ENCODE measurements around the gene TUBE1. TPM values are rescaled to one million over a fixed set of nuclear protein-coding genes. Genes with fewer than 3 reads are reported as not detected.

Gene TUBE1
- polyA plus RNA-seq, 2 of the 4 experiments (the other 2 are of a cell fraction): 6.8 to 32.5 TPM

- Histone ChIP-seq H3K9me3 (no peaks in the 10 kb centered on the region), H3K4me2 (no peak overlapping the region), H3K4me3 (no peak overlapping the region), H3K27ac (no peak overlapping the region), H3K4me1 (no peaks in the 10 kb centered on the region)
- CTCF ChIA-PET: no interaction called here
- DNase-seq (ENCODE audit: low read depth in 1 of 2, low spot score in 1 of 2): no peak
- WGBS (ENCODE audit: missing lambda C conversion rate): 77% methylated on average over 1 of the region's 1 CpG
- no peak for FAIRE-seq
- POLR2A ChIA-PET: no interaction called here
- no peak for TF ChIP-seq JUNB (IDR thresholded peaks at IDR 0.05)
- TF ChIP-seq ATOH8 (CRISPR knock-in tag; IDR thresholded peaks at IDR 0.05; ENCODE audit: low read depth): no peak
- TF ChIP-seq, protein P1, sequence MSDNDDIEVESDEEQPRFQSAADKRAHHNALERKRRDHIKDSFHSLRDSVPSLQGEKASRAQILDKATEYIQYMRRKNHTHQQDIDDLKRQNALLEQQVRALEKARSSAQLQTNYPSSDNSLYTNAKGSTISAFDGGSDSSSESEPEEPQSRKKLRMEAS (IDR thresholded peaks at IDR 0.05): no peak
- no peak for TF ChIP-seq POLR2AphosphoS2 (conservative IDR thresholded peaks at IDR 0.05; ENCODE audit: low read length)
- TF ChIP-seq ZFP36 (IDR thresholded peaks at IDR 0.05; ENCODE audit: borderline replicate concordance, partially characterized antibody): no peak
- TF ChIP-seq RAD21 (conservative IDR thresholded peaks at IDR 0.05 in 1 of 2, IDR thresholded peaks at IDR 0.05 in 1 of 2): no peak
- TF ChIP-seq, protein P2, sequence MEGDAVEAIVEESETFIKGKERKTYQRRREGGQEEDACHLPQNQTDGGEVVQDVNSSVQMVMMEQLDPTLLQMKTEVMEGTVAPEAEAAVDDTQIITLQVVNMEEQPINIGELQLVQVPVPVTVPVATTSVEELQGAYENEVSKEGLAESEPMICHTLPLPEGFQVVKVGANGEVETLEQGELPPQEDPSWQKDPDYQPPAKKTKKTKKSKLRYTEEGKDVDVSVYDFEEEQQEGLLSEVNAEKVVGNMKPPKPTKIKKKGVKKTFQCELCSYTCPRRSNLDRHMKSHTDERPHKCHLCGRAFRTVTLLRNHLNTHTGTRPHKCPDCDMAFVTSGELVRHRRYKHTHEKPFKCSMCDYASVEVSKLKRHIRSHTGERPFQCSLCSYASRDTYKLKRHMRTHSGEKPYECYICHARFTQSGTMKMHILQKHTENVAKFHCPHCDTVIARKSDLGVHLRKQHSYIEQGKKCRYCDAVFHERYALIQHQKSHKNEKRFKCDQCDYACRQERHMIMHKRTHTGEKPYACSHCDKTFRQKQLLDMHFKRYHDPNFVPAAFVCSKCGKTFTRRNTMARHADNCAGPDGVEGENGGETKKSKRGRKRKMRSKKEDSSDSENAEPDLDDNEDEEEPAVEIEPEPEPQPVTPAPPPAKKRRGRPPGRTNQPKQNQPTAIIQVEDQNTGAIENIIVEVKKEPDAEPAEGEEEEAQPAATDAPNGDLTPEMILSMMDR (IDR thresholded peaks at IDR 0.05): no peak
- no peak for TF ChIP-seq CBX2 (IDR thresholded peaks at IDR 0.05; ENCODE audit: borderline replicate concordance, low read depth)
- no peak for TF ChIP-seq REST (IDR thresholded peaks at IDR 0.05)
- TF ChIP-seq RARB (CRISPR knock-in tag; IDR thresholded peaks at IDR 0.05): no peak
- no peak for TF ChIP-seq MAZ (IDR thresholded peaks at IDR 0.05; ENCODE audit: borderline replicate concordance, low read depth, low read length)
- no peak for TF ChIP-seq SREBF2 (IDR thresholded peaks at IDR 0.05)
- no peak for TF ChIP-seq CHD2 (IDR thresholded peaks at IDR 0.05; ENCODE audit: low read length, partially characterized antibody)
- no peak for TF ChIP-seq NFE2L2 (conservative IDR thresholded peaks at IDR 0.05; ENCODE audit: low read length)
- no peak for TF ChIP-seq PHF8 (IDR thresholded peaks at IDR 0.05; ENCODE audit: borderline replicate concordance, low read depth)
- no peak for TF ChIP-seq HEYL (CRISPR knock-in tag; IDR thresholded peaks at IDR 0.05)
- no peak for TF ChIP-seq CHD4 (IDR thresholded peaks at IDR 0.05; ENCODE audit: borderline replicate concordance)
- TF ChIP-seq, protein P3, sequence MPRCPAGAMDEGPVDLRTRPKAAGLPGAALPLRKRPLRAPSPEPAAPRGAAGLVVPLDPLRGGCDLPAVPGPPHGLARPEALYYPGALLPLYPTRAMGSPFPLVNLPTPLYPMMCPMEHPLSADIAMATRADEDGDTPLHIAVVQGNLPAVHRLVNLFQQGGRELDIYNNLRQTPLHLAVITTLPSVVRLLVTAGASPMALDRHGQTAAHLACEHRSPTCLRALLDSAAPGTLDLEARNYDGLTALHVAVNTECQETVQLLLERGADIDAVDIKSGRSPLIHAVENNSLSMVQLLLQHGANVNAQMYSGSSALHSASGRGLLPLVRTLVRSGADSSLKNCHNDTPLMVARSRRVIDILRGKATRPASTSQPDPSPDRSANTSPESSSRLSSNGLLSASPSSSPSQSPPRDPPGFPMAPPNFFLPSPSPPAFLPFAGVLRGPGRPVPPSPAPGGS (IDR thresholded peaks at IDR 0.05): no peak
- ATAC-seq: no peak
These were observed 36.7 kb upstream of the TUBE1 start for GRCh38 chr6:112123982-112124381.

DNA sequence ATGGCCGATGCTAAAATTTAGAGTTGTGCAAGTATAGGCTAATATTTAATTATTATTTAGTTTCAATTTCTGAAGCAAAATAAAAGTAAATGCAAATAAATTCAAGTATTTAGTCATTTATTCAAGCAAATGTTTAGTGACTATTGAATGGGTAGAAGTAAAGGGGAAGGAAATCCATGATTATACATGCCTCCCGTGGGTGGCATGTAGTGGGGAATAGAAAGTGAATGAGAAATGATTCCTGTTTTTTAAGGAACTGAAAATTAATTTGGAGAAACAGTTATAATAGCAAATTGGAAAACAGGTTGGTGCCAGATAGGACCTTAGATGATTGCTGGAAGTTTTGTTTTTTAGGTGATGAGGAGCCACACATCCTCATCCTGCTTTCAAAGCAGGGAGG lies 35.5 kb upstream of the TUBE1 start:
- DNase-seq (ENCODE audit: low read depth in 1 of 2, low spot score in 1 of 2): no peak
- POLR2A ChIA-PET: no interaction called here
- FAIRE-seq: no peak
- Histone ChIP-seq H3K4me3 (no peak overlapping the region), H3K4me1 (no peaks in the 10 kb centered on the region), H3K27ac (no peak overlapping the region), H3K9me3 (no peaks in the 10 kb centered on the region), H3K4me2 (no peak overlapping the region)
- TF ChIP-seq CBX8 (IDR thresholded peaks at IDR 0.05): no peak
- TF ChIP-seq, protein P3 (IDR thresholded peaks at IDR 0.05): no peak
- TF ChIP-seq NR3C1 (IDR thresholded peaks at IDR 0.05): no peak
- TF ChIP-seq, protein P4, sequence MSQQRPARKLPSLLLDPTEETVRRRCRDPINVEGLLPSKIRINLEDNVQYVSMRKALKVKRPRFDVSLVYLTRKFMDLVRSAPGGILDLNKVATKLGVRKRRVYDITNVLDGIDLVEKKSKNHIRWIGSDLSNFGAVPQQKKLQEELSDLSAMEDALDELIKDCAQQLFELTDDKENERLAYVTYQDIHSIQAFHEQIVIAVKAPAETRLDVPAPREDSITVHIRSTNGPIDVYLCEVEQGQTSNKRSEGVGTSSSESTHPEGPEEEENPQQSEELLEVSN (IDR thresholded peaks at IDR 0.05; ENCODE audit: borderline replicate concordance, low read depth): no peak
- no peak for TF ChIP-seq SREBF2 (IDR thresholded peaks at IDR 0.05)
- no peak for TF ChIP-seq POLR2AphosphoS2 (conservative IDR thresholded peaks at IDR 0.05; ENCODE audit: low read length)
- TF ChIP-seq FOSB (CRISPR knock-in tag; IDR thresholded peaks at IDR 0.05): no peak
- TF ChIP-seq CHD2 (IDR thresholded peaks at IDR 0.05; ENCODE audit: low read length, partially characterized antibody): no peak
- TF ChIP-seq, protein P5, sequence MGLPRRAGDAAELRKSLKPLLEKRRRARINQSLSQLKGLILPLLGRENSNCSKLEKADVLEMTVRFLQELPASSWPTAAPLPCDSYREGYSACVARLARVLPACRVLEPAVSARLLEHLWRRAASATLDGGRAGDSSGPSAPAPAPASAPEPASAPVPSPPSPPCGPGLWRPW (IDR thresholded peaks at IDR 0.05): no peak
- TF ChIP-seq HDAC2 (IDR thresholded peaks at IDR 0.05): no peak
- no peak for TF ChIP-seq ESRRA (IDR thresholded peaks at IDR 0.05; ENCODE audit: borderline replicate concordance, low read length)
- no peak for TF ChIP-seq MYC (IDR thresholded peaks at IDR 0.05; ENCODE audit: borderline replicate concordance, low read length)
- TF ChIP-seq HEYL (CRISPR knock-in tag; IDR thresholded peaks at IDR 0.05): no peak
- no peak for TF ChIP-seq NPAS2 (CRISPR knock-in tag; IDR thresholded peaks at IDR 0.05; ENCODE audit: borderline replicate concordance)
- no peak for TF ChIP-seq CHD4 (IDR thresholded peaks at IDR 0.05; ENCODE audit: borderline replicate concordance)
- no peak for TF ChIP-seq MAZ (IDR thresholded peaks at IDR 0.05; ENCODE audit: borderline replicate concordance, low read depth, low read length)
- no peak for TF ChIP-seq ZSCAN20 (CRISPR knock-in tag; IDR thresholded peaks at IDR 0.05)
- CTCF ChIA-PET: no interaction called here
- WGBS (ENCODE audit: missing lambda C conversion rate): 69% methylated on average over 2 of the region's 2 CpGs
- ATAC-seq: no peak
